Liver (tissue), 9 donors: Measurements from ENCODE around the gene ADISSP. TPM values are rescaled to one million over a fixed set of nuclear protein-coding genes. Genes with fewer than 3 reads are reported as not detected.
A peak's percentile ranks its signal among the peaks of the same experiment; 100 is the strongest.

ENCODE experiments used
- DNase-seq: peaks from one replicate; pipeline ENCODE4 v3.0.0-alpha.2; 2017; ENCODE audit warnings: low spot score
- H3K27ac ChIP-seq, 2 donors: one replicate each; pipeline ENCODE4 v1.7.0; 2013; ENCODE audit warnings: inconsistent platforms in 2 of 2, low read length in 2 of 2, control low read depth in 1 of 2, low read depth in 1 of 2, mild to moderate bottlenecking in 1 of 2
- H3K27me3 ChIP-seq, 4 donors: one replicate each; pipeline versions ENCODE4 v1.6.1 to v1.7.0; 2013; ENCODE audit warnings: low read length in 3 of 4, inconsistent platforms in 1 of 4, mild to moderate bottlenecking in 1 of 4, moderate library complexity in 1 of 4; ENCODE audit not compliant: control insufficient read depth in 4 of 4, insufficient read depth in 4 of 4
- H3K36me3 ChIP-seq, 4 donors: one replicate each; pipeline versions ENCODE4 v1.6.1 to v1.7.0; 2013; ENCODE audit warnings: low read length in 3 of 4, mild to moderate bottlenecking in 3 of 4, low read depth in 1 of 4, moderate library complexity in 1 of 4; ENCODE audit not compliant: control insufficient read depth in 4 of 4, insufficient read depth in 3 of 4
- H3K4me1 ChIP-seq, 4 donors: one replicate each; pipeline versions ENCODE4 v1.6.1 to v1.7.0; 2013; ENCODE audit warnings: low read length in 3 of 4, mild to moderate bottlenecking in 3 of 4, moderate library complexity in 1 of 4; ENCODE audit not compliant: control insufficient read depth in 4 of 4, insufficient read depth in 4 of 4
- H3K4me3 ChIP-seq, 3 donors: one replicate each; pipeline versions ENCODE4 v1.6.1 to v1.7.0; 2013; ENCODE audit warnings: low read length in 3 of 3, control low read depth in 1 of 3, low read depth in 1 of 3, mild to moderate bottlenecking in 1 of 3
- H3K9ac ChIP-seq, 2 donors: one replicate each; pipeline ENCODE4 v1.7.0; 2013; ENCODE audit warnings: low read length in 2 of 2, mild to moderate bottlenecking in 2 of 2, moderate library complexity in 2 of 2, control low read depth in 1 of 2, low read depth in 1 of 2
- H3K9me3 ChIP-seq, 4 donors: one replicate each; pipeline versions ENCODE4 v1.6.1 to v1.7.0; 2013; ENCODE audit warnings: low read length in 3 of 4; ENCODE audit not compliant: control insufficient read depth in 4 of 4
- ATF3 ChIP-seq: IDR thresholded peaks from 2 replicates; pipeline ENCODE4 v1.6.1; 2016; ENCODE audit warnings: antibody characterized with exemption
- CTCF ChIP-seq: fragments of 150-350 bp; IDR thresholded peaks from 2 replicates; pipeline ENCODE4 v1.5.1; 2017; ENCODE audit warnings: improper control_type of control experiment, low read depth, low read length; ENCODE audit not compliant: missing input control
- EGR1 ChIP-seq, 2 donors: IDR thresholded peaks; 2 replicates each; pipeline ENCODE4 v1.6.1; 2016 to 2018; ENCODE audit warnings: antibody characterized with exemption in 2 of 2, low read depth in 2 of 2
- FOXA1 ChIP-seq: IDR thresholded peaks from 2 replicates; pipeline ENCODE4 v1.6.1; 2016; ENCODE audit warnings: antibody characterized with exemption
- FOXA2 ChIP-seq: IDR thresholded peaks from 2 replicates; pipeline ENCODE4 v1.6.1; 2016; ENCODE audit warnings: antibody characterized with exemption
- GABPA ChIP-seq, 2 donors: IDR thresholded peaks in 1 of 2; conservative IDR thresholded peaks in 1 of 2; 2 replicates each; pipeline ENCODE4 v1.6.1; 2016; ENCODE audit warnings: antibody characterized with exemption in 2 of 2, mild to moderate bottlenecking in 1 of 2, moderate library complexity in 1 of 2
- HNF4A ChIP-seq, 2 donors: conservative IDR thresholded peaks; 2 replicates each; pipeline ENCODE4 v1.6.1; 2016; ENCODE audit warnings: antibody characterized with exemption in 2 of 2, mild to moderate bottlenecking in 2 of 2
- HNF4G ChIP-seq: IDR thresholded peaks from 2 replicates; pipeline ENCODE4 v1.6.1; 2016; ENCODE audit warnings: antibody characterized with exemption
- JUND ChIP-seq, 2 donors: IDR thresholded peaks; 2 replicates each; pipeline ENCODE4 v1.6.1; 2016; ENCODE audit warnings: antibody characterized with exemption in 2 of 2
- NR2F2 ChIP-seq: IDR thresholded peaks from 2 replicates; pipeline ENCODE4 v1.6.1; 2016; ENCODE audit warnings: antibody characterized with exemption
- RAD21 ChIP-seq, 2 donors: IDR thresholded peaks; 2 replicates each; pipeline ENCODE4 v1.6.1; 2016; ENCODE audit warnings: antibody characterized with exemption in 2 of 2, mild to moderate bottlenecking in 2 of 2
- RXRA ChIP-seq, 2 donors: IDR thresholded peaks; 2 replicates each; pipeline ENCODE4 v1.6.1; 2017 to 2018; ENCODE audit warnings: antibody characterized with exemption in 2 of 2, mild to moderate bottlenecking in 1 of 2
- SP1 ChIP-seq: IDR thresholded peaks from 2 replicates; pipeline ENCODE4 v1.6.1; 2018; ENCODE audit warnings: antibody characterized with exemption, mild to moderate bottlenecking
- TAF1 ChIP-seq: conservative IDR thresholded peaks from 2 replicates; pipeline ENCODE4 v1.6.1; 2016; ENCODE audit warnings: antibody characterized with exemption, mild to moderate bottlenecking
- YY1 ChIP-seq: IDR thresholded peaks from 2 replicates; pipeline ENCODE4 v1.6.1; 2016; ENCODE audit warnings: antibody characterized with exemption, mild to moderate bottlenecking
- WGBS: extraction: QIAGEN DNeasy Blood & Tissue Kit; methylation state at CpG from one replicate; pipeline ENCODE4 v1.1.7; 2013; 5-methylcytosine and 5-hydroxymethylcytosine counted together
- polyA plus RNA-seq, 2 donors: library from polyadenylated mRNA; stranded (reverse) in 1 of 2; unstranded in 1 of 2; fragments of 200-250 nt in 1 of 2; fragments of >200 nt in 1 of 2; fragmentation: Nextera tagmentation in 1 of 2; extraction: Ambion mirVana in 1 of 2; gene quantifications; one replicate each; pipeline versions ENCODE4 v1.2.1 to v1.2.3, GENCODE V29; 2013 to 2015
- total RNA-seq, 2 donors: library from RNA; depleted of rRNA; stranded (reverse); fragments of >200 nt; gene quantifications; one replicate each; pipeline ENCODE4 v1.2.3, GENCODE V29; 2014
- TF ChIP-seq, protein P1 (sequence below): IDR thresholded peaks from 2 replicates; pipeline ENCODE4 v1.6.1; 2016; ENCODE audit warnings: antibody characterized with exemption
- TF ChIP-seq, protein P2 (sequence below): IDR thresholded peaks from 2 replicates; pipeline ENCODE4 v1.6.1; 2016; ENCODE audit warnings: antibody characterized with exemption, mild to moderate bottlenecking
- donor health status: healthy.
- donor health status: healthy.
- donor health status: healthy.
- donor health status: healthy.
- donor health status: healthy.

The ADISSP gene
- total and polyA plus RNA-seq, 4 donors = 3.8 to 27.3 (median 10.4) TPM

DNA sequence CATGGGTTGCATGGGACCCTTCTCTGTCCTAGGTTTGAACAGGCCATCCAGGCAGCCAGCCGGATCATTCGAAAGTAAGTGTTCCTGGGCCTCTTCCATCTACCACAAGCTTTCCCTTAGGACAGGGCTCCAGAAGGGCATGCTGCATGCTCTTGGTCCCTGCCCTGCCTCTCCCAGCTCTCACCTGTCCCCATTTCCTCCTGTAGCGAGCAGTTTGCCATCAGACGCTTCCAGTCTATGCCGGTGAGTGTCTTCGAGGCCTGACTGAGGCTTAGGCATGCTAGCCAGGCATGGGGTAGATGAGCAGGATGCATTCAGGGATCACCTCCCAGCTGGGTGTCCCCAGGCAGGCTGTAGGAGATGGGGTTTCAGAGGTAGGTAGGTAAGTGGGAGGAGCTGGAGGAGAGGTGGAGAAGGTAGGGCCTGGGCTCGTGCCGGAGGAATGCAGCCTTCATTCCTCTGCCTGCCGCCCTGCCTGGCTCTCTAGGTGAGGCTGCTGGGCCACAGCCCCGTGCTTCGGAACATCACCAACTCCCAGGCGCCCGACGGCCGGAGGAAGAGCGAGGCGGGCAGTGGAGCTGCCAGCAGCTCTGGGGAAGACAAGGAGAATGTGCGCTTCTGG is 32.8 kb upstream of the ADISSP start (continued):
- TF ChIP-seq ATF3 (no peak), GABPA (IDR thresholded peaks at IDR 0.05 in 1 of 2, conservative IDR thresholded peaks at IDR 0.05 in 1 of 2) (no peak), TAF1 (no peak), FOXA1 (no peak)

DNA sequence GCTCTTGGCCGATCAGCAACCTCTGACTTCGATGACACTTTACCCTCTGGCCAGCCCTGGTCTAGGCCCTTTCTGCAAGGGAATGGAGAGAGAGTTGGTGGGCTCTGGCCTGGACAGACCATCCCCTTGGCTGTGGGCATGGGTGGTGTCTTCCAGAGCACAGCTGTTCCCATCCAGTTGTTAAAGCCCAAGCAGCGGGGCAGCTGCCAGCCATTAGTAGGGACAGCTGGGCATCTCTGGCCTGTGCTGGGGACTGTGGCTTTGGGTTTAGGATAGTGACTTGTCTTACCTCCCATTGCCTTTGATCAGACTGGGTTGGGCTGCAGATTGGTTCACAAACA is 31.3 kb upstream of the ADISSP start:
- 65% methylated on average over 3 of the region's 3 CpGs for WGBS
- H3K4me1 ChIP-seq = peaks cover 12 to 42% (median 30%) of the 10 kb centered on the region in 4 donors
- no peak overlapping the region for H3K4me3 ChIP-seq
- H3K27ac ChIP-seq = peak overlapping the region; percentile 81 to 82
- no peaks in the 10 kb centered on the region for H3K27me3 ChIP-seq
- TF ChIP-seq, protein P1, sequence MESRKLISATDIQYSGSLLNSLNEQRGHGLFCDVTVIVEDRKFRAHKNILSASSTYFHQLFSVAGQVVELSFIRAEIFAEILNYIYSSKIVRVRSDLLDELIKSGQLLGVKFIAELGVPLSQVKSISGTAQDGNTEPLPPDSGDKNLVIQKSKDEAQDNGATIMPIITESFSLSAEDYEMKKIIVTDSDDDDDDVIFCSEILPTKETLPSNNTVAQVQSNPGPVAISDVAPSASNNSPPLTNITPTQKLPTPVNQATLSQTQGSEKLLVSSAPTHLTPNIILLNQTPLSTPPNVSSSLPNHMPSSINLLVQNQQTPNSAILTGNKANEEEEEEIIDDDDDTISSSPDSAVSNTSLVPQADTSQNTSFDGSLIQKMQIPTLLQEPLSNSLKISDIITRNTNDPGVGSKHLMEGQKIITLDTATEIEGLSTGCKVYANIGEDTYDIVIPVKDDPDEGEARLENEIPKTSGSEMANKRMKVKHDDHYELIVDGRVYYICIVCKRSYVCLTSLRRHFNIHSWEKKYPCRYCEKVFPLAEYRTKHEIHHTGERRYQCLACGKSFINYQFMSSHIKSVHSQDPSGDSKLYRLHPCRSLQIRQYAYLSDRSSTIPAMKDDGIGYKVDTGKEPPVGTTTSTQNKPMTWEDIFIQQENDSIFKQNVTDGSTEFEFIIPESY = no peak
- no peak for TF ChIP-seq RXRA (IDR thresholded peaks at IDR 0.05)
- no peak for TF ChIP-seq TAF1
- TF ChIP-seq GABPA (IDR thresholded peaks at IDR 0.05 in 1 of 2, conservative IDR thresholded peaks at IDR 0.05 in 1 of 2) = no peak
- no peak for TF ChIP-seq RAD21 (IDR thresholded peaks at IDR 0.05)
- no peak for TF ChIP-seq FOXA1
- no peak for TF ChIP-seq ATF3
- no peak for TF ChIP-seq CTCF
- TF ChIP-seq, protein P2, sequence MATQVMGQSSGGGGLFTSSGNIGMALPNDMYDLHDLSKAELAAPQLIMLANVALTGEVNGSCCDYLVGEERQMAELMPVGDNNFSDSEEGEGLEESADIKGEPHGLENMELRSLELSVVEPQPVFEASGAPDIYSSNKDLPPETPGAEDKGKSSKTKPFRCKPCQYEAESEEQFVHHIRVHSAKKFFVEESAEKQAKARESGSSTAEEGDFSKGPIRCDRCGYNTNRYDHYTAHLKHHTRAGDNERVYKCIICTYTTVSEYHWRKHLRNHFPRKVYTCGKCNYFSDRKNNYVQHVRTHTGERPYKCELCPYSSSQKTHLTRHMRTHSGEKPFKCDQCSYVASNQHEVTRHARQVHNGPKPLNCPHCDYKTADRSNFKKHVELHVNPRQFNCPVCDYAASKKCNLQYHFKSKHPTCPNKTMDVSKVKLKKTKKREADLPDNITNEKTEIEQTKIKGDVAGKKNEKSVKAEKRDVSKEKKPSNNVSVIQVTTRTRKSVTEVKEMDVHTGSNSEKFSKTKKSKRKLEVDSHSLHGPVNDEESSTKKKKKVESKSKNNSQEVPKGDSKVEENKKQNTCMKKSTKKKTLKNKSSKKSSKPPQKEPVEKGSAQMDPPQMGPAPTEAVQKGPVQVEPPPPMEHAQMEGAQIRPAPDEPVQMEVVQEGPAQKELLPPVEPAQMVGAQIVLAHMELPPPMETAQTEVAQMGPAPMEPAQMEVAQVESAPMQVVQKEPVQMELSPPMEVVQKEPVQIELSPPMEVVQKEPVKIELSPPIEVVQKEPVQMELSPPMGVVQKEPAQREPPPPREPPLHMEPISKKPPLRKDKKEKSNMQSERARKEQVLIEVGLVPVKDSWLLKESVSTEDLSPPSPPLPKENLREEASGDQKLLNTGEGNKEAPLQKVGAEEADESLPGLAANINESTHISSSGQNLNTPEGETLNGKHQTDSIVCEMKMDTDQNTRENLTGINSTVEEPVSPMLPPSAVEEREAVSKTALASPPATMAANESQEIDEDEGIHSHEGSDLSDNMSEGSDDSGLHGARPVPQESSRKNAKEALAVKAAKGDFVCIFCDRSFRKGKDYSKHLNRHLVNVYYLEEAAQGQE = no peak
- TF ChIP-seq HNF4G = no peak
- no peak for TF ChIP-seq HNF4A (conservative IDR thresholded peaks at IDR 0.05)
- TF ChIP-seq EGR1 (IDR thresholded peaks at IDR 0.05; ENCODE audit: low read depth in 2 of 2) = no peak
- TF ChIP-seq JUND (IDR thresholded peaks at IDR 0.05) = no peak
- no peak for TF ChIP-seq FOXA2
- TF ChIP-seq NR2F2 = no peak
- TF ChIP-seq YY1 = no peak
- TF ChIP-seq SP1 = no peak
- no peaks in the 10 kb centered on the region for H3K9me3 ChIP-seq
- DNase-seq = no peak
- no peak overlapping the region for H3K9ac ChIP-seq
- H3K36me3 ChIP-seq = peaks cover 0 to 7% (median 3%) of the 10 kb centered on the region in 4 donors
